Measurements from ENCODE around the gene PIK3CG.
A peak's percentile ranks its signal among the peaks of the same experiment; 100 is the strongest.
"Not testable (repeated sequence)": the region's sequence is repeated elsewhere in the genome, so short reads cannot be mapped to it uniquely, and the experiment has no call there.

Gene PIK3CG

GRCh38 chr7:106865130-106866041, at the start of gene PIK3CG:
Gene PIK3CG (plus strand): TSS chr7:106865282. CDS start chr7:106867562, 2,280 bp downstream.
- DNase-seq: peak; percentile 30

GRCh38 chr7:106817098-106817497, 48.0 kb upstream of the PIK3CG start:
- DNase-seq: no peak

GRCh38 chr7:106818736-106819135, 46.3 kb upstream of the PIK3CG start:
- DNase-seq: no peak

GRCh38 chr7:106819546-106819945, 45.5 kb upstream of the PIK3CG start:
- DNase-seq: no peak

GRCh38 chr7:106820321-106821217, 44.5 kb upstream of the PIK3CG start:
- no peak for DNase-seq

GRCh38 chr7:106823631-106824030, 41.5 kb upstream of the PIK3CG start:
- no peak for DNase-seq

GRCh38 chr7:106824458-106824857, 40.6 kb upstream of the PIK3CG start:
- DNase-seq: no peak

GRCh38 chr7:106827626-106828025, 37.5 kb upstream of the PIK3CG start:
- DNase-seq: no peak

GRCh38 chr7:106829496-106829895, 35.6 kb upstream of the PIK3CG start:
- DNase-seq: no peak

- not testable (repeated sequence) for DNase-seq
Measured at GRCh38 chr7:106830896-106831295, 34.2 kb upstream of the PIK3CG start.

- no peak for DNase-seq
Measured at GRCh38 chr7:106836816-106837215, 28.3 kb upstream of the PIK3CG start.

- DNase-seq: no peak
Measured at GRCh38 chr7:106839511-106839910, 25.6 kb upstream of the PIK3CG start.

GRCh38 chr7:106840342-106840741, 24.7 kb upstream of the PIK3CG start:
- no peak for DNase-seq

- DNase-seq: no peak
Measured at GRCh38 chr7:106841896-106842390, 23.1 kb upstream of the PIK3CG start.

- no peak for DNase-seq
Measured at GRCh38 chr7:106844279-106844997, 20.6 kb upstream of the PIK3CG start.

GRCh38 chr7:106848049-106848448, 17.0 kb upstream of the PIK3CG start:
- DNase-seq: no peak

GRCh38 chr7:106848851-106849442, 16.1 kb upstream of the PIK3CG start:
- no peak for DNase-seq

- not testable (repeated sequence) for DNase-seq
Measured at GRCh38 chr7:106851632-106852031, 13.4 kb upstream of the PIK3CG start.

GRCh38 chr7:106853250-106853908, 11.7 kb upstream of the PIK3CG start:
- no peak for DNase-seq

- no peak for DNase-seq
Measured at GRCh38 chr7:106855540-106856132, 9.4 kb upstream of the PIK3CG start.
